ENCODE data around the gene ETS1. TPM values are rescaled to one million over a fixed set of nuclear protein-coding genes. Genes with fewer than 3 reads are reported as not detected.

The ETS1 gene
- total and polyA plus RNA-seq, 5 donors: 24.5 to 60.6 (median 50.6) TPM

DNA sequence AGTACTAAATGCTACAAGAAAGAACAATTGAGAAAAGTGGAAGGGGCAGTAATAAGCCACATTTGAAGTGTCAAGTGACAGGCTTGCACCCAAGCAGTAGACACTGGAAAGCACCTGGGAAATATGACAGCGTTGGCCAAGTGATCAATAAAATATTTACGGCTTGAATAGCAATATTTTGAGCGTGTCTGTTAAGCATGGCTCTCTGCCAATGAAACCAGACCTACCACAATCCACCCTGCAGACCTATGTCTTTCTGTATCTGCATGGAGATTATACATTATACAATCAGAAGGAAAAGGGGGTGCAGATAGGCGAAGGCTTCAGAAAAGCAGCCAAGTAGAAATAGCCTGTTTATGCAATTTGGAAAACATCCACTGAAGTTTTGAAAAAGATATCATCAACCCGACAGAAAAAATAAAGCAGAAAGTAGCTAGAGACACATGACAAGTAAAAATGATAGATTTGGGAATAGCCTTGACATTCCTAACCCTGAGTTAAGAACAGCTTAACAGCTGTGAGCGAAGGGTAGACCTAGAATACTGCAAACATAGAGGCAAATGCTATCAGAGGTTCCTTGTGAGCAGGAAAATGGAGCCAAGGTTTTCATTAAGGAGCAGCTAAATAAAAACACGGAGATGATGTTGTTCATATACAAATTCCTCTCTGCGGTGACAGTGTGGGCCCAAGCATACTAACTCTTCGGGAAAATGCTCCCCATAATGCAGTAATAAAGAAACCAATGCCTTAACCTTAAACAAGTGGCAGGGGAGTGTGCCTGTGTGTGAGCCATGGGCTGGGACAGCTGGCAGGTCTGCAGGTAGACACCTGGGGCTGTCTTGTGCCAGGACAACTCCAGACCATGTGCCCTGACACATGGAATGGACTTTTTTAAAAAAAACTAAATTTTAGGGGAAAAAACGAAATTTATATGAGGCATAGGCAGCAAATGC is 71.3 kb downstream of the ETS1 start:
- Histone ChIP-seq H3K4me1 (ENCODE audit: control insufficient read depth, insufficient read depth, low read length) (peaks cover 3% of the 10 kb centered on the region), H3K27ac (ENCODE audit: low read length) (peak overlapping the region; percentile 61), H3K9me3 (ENCODE audit: control insufficient read depth, low read length) (no peaks in the 10 kb centered on the region), H3K27me3 (ENCODE audit: control insufficient read depth, insufficient read depth) (no peaks in the 10 kb centered on the region), H3K4me3 (ENCODE audit: low read length) (peak overlapping the region; percentile 93)
- intact Hi-C loops (cut with DNase I): loop anchor here in 2 of 4 donors (10.0 kb wide), 1 partner anchor 51 kb away; no protein-coding TSS in a partner anchor
- WGBS: 35% methylated on average over 10 of the region's 10 CpGs
- no peak for DNase-seq
- ATAC-seq: no peak

DNA sequence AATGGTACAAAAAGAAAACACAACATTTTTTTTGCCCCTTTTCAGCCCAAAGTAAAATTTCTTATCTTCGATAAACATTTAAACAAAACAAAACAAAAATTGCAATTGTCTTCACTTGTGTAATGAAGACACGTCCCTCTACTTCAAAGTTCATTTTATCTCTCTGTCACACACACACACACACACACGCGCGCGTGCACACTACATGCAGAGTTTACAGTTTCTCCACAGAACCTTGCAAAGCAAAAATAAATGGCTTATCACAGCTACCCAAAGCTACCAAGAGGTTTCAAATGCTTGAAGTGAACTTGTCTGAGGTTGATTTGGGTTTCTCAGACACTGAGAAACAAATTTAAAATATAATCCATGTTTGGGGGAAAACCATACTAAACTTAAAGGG is 72.3 kb downstream of the ETS1 start:
- H3K9me3 ChIP-seq (ENCODE audit: control insufficient read depth, low read length): no peaks in the 10 kb centered on the region
- no peak overlapping the region for H3K27ac ChIP-seq (ENCODE audit: low read length)
- no peak overlapping the region for H3K4me3 ChIP-seq (ENCODE audit: low read length)
- peaks cover 6% of the 10 kb centered on the region for H3K4me1 ChIP-seq (ENCODE audit: control insufficient read depth, insufficient read depth, low read length)
- no peak for ATAC-seq
- intact Hi-C loops (cut with DNase I): loop anchor here in 2 of 4 donors (10.0 kb wide), 1 partner anchor 50 kb away; no protein-coding TSS in a partner anchor
- H3K27me3 ChIP-seq (ENCODE audit: control insufficient read depth, insufficient read depth): no peaks in the 10 kb centered on the region
- WGBS: 52% methylated on average over 6 of the region's 6 CpGs
- DNase-seq: peak in 2 of 3 donors; percentile 41 to 67

DNA sequence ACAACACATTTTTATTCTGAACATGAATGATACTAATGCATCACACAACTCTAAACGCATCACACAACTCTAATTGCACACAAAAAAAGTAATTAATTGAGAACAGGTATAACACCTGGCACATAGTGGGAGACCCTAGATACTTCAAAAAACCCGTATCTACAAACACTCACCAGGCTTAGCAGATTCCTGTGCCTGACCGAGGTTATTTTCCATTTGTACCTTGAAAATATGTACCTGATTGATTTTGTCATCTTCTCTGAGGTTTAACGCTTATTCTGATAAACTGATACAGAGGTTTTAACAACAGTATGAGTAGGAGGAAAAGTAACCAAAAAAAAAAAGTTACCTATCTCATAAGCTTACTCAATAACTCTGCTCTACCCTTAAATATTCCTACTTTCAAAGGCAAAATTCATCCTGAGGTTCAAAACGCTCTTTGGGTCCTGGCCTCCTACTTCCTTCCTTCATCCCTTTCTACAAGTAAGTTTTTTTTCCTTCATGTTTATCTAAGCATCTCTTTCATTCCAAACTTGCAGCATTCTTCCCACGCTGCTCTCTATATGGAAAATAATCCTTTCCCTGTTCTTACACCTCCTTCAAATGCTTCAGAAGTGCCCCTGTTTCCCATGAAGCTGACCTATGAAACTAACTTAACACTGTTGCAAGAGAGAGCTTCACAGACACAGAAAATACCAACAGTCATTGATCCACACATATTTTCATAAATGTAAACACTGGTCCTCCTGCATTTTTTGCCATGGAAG is 73.3 kb downstream of the ETS1 start:
- intact Hi-C loops (cut with DNase I): loop anchor here in 2 of 4 donors (10.0 kb wide), 1 partner anchor 49 kb away; no protein-coding TSS in a partner anchor
- 63% methylated on average over 6 of the region's 6 CpGs for WGBS
- DNase-seq (no peak), ATAC-seq (no peak)
- H3K27ac ChIP-seq (ENCODE audit: low read length): no peak overlapping the region
- peak overlapping the region; percentile 23 for H3K4me3 ChIP-seq (ENCODE audit: low read length)
- no peaks in the 10 kb centered on the region for H3K27me3 ChIP-seq (ENCODE audit: control insufficient read depth, insufficient read depth)
- H3K4me1 ChIP-seq (ENCODE audit: control insufficient read depth, insufficient read depth, low read length): peaks cover 8% of the 10 kb centered on the region
- H3K9me3 ChIP-seq (ENCODE audit: control insufficient read depth, low read length): no peaks in the 10 kb centered on the region

DNA sequence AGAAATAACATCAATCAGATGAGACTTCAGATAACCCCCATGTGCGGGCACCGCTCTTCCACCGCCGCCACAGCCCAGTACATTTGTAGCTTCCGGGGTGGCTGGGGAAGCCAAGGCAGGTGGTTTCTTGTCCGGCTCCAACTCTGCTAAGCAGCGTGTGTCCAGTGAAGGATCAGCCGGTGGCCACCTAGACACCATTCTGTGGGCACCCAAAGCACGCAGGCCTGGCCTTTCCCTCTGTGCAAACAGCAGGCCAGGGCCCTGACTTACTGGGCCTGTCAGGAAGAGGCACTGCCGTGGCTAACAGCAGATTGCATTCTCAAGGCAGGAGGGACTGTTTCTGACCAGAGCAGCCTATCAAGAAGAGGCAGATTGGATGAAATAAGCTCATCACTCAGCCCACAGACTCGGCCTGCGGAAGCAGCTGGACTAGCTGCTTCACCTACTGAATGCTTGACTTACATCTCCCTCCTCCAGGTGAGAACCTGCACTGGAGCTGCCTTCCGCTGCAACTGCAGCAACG is 74.8 kb downstream of the ETS1 start:
- peak in 1 of 3 donors; percentile 48 for DNase-seq
- intact Hi-C loops (cut with DNase I): loop anchor here in 2 of 4 donors (10.0 kb wide), 1 partner anchor 48 kb away; no protein-coding TSS in a partner anchor
- Histone ChIP-seq H3K9me3 (ENCODE audit: control insufficient read depth, low read length) (no peaks in the 10 kb centered on the region), H3K27me3 (ENCODE audit: control insufficient read depth, insufficient read depth) (no peaks in the 10 kb centered on the region), H3K4me3 (ENCODE audit: low read length) (no peak overlapping the region), H3K4me1 (ENCODE audit: control insufficient read depth, insufficient read depth, low read length) (peaks cover 11% of the 10 kb centered on the region), H3K27ac (ENCODE audit: low read length) (peak overlapping the region; percentile 20)
- WGBS: 62% methylated on average over 14 of the region's 14 CpGs
- ATAC-seq: no peak

DNA sequence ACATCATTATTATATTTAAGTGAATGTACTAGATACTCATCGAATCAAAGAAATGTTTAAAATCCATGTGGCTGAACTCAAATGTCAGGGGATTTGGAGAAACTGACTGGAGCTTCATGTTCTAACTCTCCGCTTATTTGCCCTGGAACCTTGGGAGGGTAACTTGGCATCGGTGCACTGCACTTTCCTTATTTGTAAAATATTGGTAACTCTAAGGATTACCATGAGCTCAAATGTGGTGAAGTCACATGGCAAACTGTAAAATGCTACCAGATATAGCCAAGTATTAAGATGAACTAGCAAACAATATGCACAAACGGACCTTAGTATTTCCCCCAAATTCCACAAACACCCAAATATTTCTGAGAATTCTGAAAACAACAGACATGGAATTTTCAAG is 75.6 kb downstream of the ETS1 start:
- no peak for ATAC-seq
- DNase-seq: peak in 1 of 3 donors; percentile 52
- no peak overlapping the region for H3K27ac ChIP-seq (ENCODE audit: low read length)
- no peak overlapping the region for H3K4me3 ChIP-seq (ENCODE audit: low read length)
- peaks cover 14% of the 10 kb centered on the region for H3K4me1 ChIP-seq (ENCODE audit: control insufficient read depth, insufficient read depth, low read length)
- H3K27me3 ChIP-seq (ENCODE audit: control insufficient read depth, insufficient read depth): no peaks in the 10 kb centered on the region
- H3K9me3 ChIP-seq (ENCODE audit: control insufficient read depth, low read length): no peaks in the 10 kb centered on the region
- intact Hi-C loops (cut with DNase I): loop anchor here in 2 of 4 donors (10.0 kb wide), 1 partner anchor 47 kb away; no protein-coding TSS in a partner anchor
- WGBS: 36% methylated on average over 4 of the region's 4 CpGs

DNA sequence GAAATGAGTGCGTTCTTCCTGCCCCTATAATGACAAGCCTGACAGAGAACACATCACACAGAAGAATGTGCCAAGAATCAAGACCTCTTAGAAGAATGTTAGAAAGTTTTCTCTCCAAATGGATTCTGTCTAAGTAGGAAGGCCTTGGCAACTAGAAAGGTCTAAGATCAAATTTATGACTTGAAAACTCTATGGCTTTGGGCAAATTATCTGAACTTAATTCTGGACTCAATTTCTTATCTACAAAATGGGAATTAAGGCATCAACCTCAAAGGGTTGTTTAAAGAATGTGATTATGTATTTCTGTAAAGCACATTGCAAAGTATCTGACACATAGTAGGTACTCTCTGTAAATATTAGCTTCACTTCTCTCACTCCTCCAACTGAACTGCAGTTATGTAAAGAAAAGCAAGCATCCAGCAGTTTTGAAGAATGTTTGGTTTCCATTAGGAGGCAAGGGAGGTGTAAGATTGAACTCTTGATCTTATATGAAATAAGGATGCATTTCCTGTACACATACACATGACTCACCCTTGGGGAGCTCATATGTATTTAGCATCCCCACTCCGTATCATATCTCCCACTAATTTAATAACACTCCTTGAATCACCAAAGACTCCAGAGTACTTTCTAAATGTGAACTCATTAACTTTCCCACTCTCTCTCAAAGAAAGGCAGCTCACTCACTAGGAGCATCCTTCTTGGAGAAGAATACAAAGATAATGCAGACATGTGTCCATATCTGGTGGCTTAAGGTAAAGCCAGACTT is 77.6 kb downstream of the ETS1 start:
- no peak for ATAC-seq
- H3K27ac ChIP-seq (ENCODE audit: low read length): no peak overlapping the region

DNA sequence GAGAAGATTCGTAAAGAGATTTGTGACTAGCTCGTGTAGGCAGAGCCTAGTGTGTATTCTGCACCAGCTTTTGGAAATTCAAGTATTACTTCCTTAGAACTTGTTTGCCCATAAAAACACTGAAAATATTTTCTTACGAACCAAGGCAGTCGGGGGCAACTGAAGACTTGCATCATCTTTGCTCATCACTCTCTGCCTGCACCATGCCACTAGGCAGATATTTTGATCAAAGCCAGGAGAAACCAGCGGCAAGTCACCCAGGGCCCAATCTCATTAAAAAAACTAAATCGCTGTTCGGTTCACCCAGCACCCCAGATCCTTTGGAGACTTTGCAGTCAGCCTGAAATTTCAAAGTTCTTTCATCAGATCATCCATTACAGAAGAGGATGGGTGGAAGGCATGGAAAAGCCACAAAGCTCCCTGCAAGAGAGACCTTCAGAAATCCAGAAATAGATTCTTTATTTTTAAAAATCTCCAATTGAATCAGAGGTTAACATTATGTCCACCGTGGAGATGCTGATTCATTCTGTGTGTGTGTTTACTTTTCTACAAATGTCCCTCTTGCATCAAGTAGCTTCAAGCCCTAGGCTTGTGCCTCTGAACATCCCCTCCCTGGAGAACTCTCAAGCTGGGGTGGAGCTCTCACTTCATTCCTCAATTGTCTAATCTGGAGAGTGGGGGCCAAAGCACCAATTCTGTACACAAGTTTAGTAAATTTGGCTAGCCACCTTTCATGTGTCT is 78.4 kb downstream of the ETS1 start:
- Histone ChIP-seq H3K27me3 (ENCODE audit: control insufficient read depth, insufficient read depth) (no peaks in the 10 kb centered on the region), H3K27ac (ENCODE audit: low read length) (peak overlapping the region; percentile 69), H3K4me3 (ENCODE audit: low read length) (peak overlapping the region; percentile 8), H3K4me1 (ENCODE audit: control insufficient read depth, insufficient read depth, low read length) (peaks cover 26% of the 10 kb centered on the region), H3K9me3 (ENCODE audit: control insufficient read depth, low read length) (no peaks in the 10 kb centered on the region)
- 60% methylated on average over 8 of the region's 8 CpGs for WGBS
- intact Hi-C loops (cut with DNase I): no loop called here
- ATAC-seq (no peak), DNase-seq (no peak)

More for the DNA sequence above, 77.6 kb downstream of the ETS1 start:
- Histone ChIP-seq H3K4me1 (ENCODE audit: control insufficient read depth, insufficient read depth, low read length) (peaks cover 24% of the 10 kb centered on the region), H3K27me3 (ENCODE audit: control insufficient read depth, insufficient read depth) (no peaks in the 10 kb centered on the region), H3K4me3 (ENCODE audit: low read length) (no peak overlapping the region), H3K9me3 (ENCODE audit: control insufficient read depth, low read length) (no peaks in the 10 kb centered on the region)
- intact Hi-C loops (cut with DNase I): loop anchor here in 2 of 4 donors (10.0 kb wide), 1 partner anchor 45 kb away; no protein-coding TSS in a partner anchor
- no peak for DNase-seq
- WGBS: 67% methylated on average over 2 of the region's 2 CpGs

DNA sequence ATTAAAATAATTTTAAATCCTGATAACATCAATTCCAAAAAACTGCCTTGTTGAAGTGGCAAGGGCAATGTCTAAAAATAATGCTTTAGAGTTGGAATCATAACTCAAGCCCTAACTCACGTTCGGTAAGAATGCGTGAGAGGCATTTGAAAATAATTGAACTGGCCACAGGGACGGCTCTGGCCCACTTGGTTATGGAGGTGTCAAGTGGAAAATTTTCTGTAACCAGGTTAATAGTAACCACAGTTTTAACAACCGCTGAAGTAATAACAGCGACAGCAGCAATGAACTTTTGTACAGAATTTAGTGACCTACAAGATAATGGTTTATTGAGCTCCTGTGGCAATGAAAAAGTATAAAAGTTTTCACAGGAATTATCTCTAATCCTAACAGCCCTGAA is 79.4 kb downstream of the ETS1 start:
- ATAC-seq: no peak
- WGBS: 30% methylated on average over 6 of the region's 6 CpGs
- H3K4me1 ChIP-seq (ENCODE audit: control insufficient read depth, insufficient read depth, low read length): peaks cover 33% of the 10 kb centered on the region
- no peak for DNase-seq
- H3K9me3 ChIP-seq (ENCODE audit: control insufficient read depth, low read length): no peaks in the 10 kb centered on the region
- H3K27me3 ChIP-seq (ENCODE audit: control insufficient read depth, insufficient read depth): no peaks in the 10 kb centered on the region
- H3K27ac ChIP-seq (ENCODE audit: low read length): peak overlapping the region; percentile 42
- intact Hi-C loops (cut with DNase I): no loop called here
- H3K4me3 ChIP-seq (ENCODE audit: low read length): peak overlapping the region; percentile 49

DNA sequence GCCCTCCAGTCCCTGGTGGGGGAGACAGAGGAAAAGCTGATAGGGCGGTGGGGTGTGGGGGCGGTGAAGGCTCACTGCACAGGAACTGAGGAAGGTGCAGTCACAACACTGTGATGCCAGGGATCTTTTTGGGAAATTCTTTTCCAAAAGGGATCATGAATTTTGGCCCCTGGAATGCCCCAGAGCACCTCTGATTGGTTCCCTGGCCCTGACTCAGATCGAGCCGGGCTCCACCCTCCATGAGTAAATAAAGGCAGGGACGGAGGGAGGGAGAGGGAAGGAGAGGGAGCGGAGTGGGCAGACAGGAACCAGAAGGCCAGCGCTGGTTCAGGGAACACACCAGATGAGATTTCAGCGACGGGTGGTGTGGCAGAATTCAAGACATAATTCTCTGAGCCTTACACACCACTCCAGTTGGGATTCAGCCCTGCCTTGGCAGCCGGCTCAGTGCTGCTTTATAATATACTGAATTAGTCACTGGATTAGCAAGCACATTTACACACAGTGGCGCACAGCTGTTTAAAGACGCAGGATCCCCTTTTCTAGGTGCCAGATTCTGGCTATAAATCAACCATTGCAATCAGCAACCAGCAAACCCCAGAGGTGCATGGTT is 80.3 kb downstream of the ETS1 start:
- peak; percentile 93 for ATAC-seq

More for the DNA sequence above, 80.3 kb downstream of the ETS1 start:
- Histone ChIP-seq H3K4me3 (ENCODE audit: low read length) (peak overlapping the region; percentile 49), H3K27ac (ENCODE audit: low read length) (peak overlapping the region; percentile 97), H3K9me3 (ENCODE audit: control insufficient read depth, low read length) (no peaks in the 10 kb centered on the region), H3K27me3 (ENCODE audit: control insufficient read depth, insufficient read depth) (no peaks in the 10 kb centered on the region), H3K4me1 (ENCODE audit: control insufficient read depth, insufficient read depth, low read length) (peaks cover 38% of the 10 kb centered on the region)
- WGBS: 9% methylated on average over 12 of the region's 12 CpGs
- DNase-seq: peak; percentile 93 to 96 (median 93)
- intact Hi-C loops (cut with DNase I): no loop called here

All from right cardiac atrium (tissue), 5 donors.